Mesenchymal stem cell (in vitro differentiated cells and primary cell): ENCODE data around the gene CHST11.

Experiments used
- DNase-seq: peaks from one replicate; pipeline ENCODE4 v3.0.0-alpha.2; 2013
- H2AFZ ChIP-seq: one replicate; pipeline ENCODE4 v1.6.1; 2013; ENCODE audit warnings: low read depth, mild to moderate bottlenecking, control low read depth, inconsistent platforms, low read length, moderate library complexity
- H2AK5ac ChIP-seq: 2 replicates; pipeline ENCODE4 v1.6.1; 2013; ENCODE audit warnings: low read length, moderate library complexity, mild to moderate bottlenecking, inconsistent platforms; ENCODE audit not compliant: severe bottlenecking
- H2BK120ac ChIP-seq: one replicate; pipeline ENCODE4 v1.6.1; 2013; ENCODE audit warnings: low read depth, mild to moderate bottlenecking, inconsistent platforms, low read length, moderate library complexity
- H2BK12ac ChIP-seq, 2 experiments: one replicate each; pipeline ENCODE4 v1.6.1; 2013; ENCODE audit warnings: inconsistent platforms in 2 of 2, low read length in 2 of 2, mild to moderate bottlenecking in 2 of 2, moderate library complexity in 2 of 2, control low read depth in 1 of 2
- H2BK15ac ChIP-seq: one replicate; pipeline ENCODE4 v1.6.1; 2013; ENCODE audit warnings: mild to moderate bottlenecking, low read depth, inconsistent platforms; ENCODE audit not compliant: poor library complexity, severe bottlenecking
- H2BK5ac ChIP-seq: 2 replicates; pipeline ENCODE4 v1.6.1; 2013; ENCODE audit warnings: low read depth, mild to moderate bottlenecking, low read length, control low read depth, inconsistent platforms; ENCODE audit not compliant: poor library complexity, severe bottlenecking
- H3K14ac ChIP-seq, 2 experiments: one replicate each; pipeline ENCODE4 v1.6.1; 2013; ENCODE audit warnings: inconsistent platforms in 2 of 2, low read length in 2 of 2, control low read depth in 1 of 2, mild to moderate bottlenecking in 1 of 2, moderate library complexity in 1 of 2
- H3K18ac ChIP-seq, 2 experiments: one replicate each; pipeline ENCODE4 v1.6.1; 2013; ENCODE audit warnings: inconsistent platforms in 2 of 2, low read length in 2 of 2, control low read depth in 1 of 2, low read depth in 1 of 2, mild to moderate bottlenecking in 1 of 2
- H3K23ac ChIP-seq, 2 experiments: one replicate each; pipeline ENCODE4 v1.6.1; 2013; ENCODE audit warnings: inconsistent platforms in 2 of 2, low read length in 2 of 2, mild to moderate bottlenecking in 2 of 2, moderate library complexity in 2 of 2, control low read depth in 1 of 2
- H3K27ac ChIP-seq: 2 replicates; pipeline ENCODE4 v1.5.1; 2013; ENCODE audit warnings: mild to moderate bottlenecking, moderate library complexity, low read length, control low read depth, inconsistent platforms; ENCODE audit not compliant: poor library complexity, severe bottlenecking
- H3K27me3 ChIP-seq, 2 experiments: 2 replicates each; pipeline versions ENCODE4 v1.6.1 to v1.7.0; 2013; ENCODE audit warnings: low read length in 2 of 2, mild to moderate bottlenecking in 2 of 2, moderate library complexity in 2 of 2, control low read depth in 1 of 2, inconsistent platforms in 1 of 2; ENCODE audit not compliant: control insufficient read depth in 1 of 2, insufficient read depth in 1 of 2
- H3K36me3 ChIP-seq, 2 experiments: 2 replicates each; pipeline versions ENCODE4 v1.6.1 to v1.7.0; 2013; ENCODE audit warnings: low read length in 2 of 2, control low read depth in 1 of 2, inconsistent platforms in 1 of 2, low read depth in 1 of 2, mild to moderate bottlenecking in 1 of 2; ENCODE audit not compliant: insufficient read depth in 2 of 2, control insufficient read depth in 1 of 2
- H3K4ac ChIP-seq, 2 experiments: one replicate each; pipeline ENCODE4 v1.6.1; 2013; ENCODE audit warnings: inconsistent platforms in 2 of 2, low read length in 2 of 2, mild to moderate bottlenecking in 2 of 2, moderate library complexity in 2 of 2, control low read depth in 1 of 2, low read depth in 1 of 2
- H3K4me1 ChIP-seq: 2 replicates; pipeline ENCODE4 v1.6.1; 2013; ENCODE audit warnings: low read depth, low read length, control low read depth; ENCODE audit not compliant: control insufficient read depth, insufficient read depth
- H3K4me2 ChIP-seq: 2 replicates; pipeline ENCODE4 v1.6.1; 2013; ENCODE audit warnings: low read length, mild to moderate bottlenecking, inconsistent platforms; ENCODE audit not compliant: poor library complexity, severe bottlenecking
- H3K4me3 ChIP-seq, 2 experiments: 2 replicates each; pipeline versions ENCODE4 v1.5.1 to v1.7.0; 2013; ENCODE audit warnings: low read length in 2 of 2, mild to moderate bottlenecking in 2 of 2, control low read depth in 1 of 2, low read depth in 1 of 2; ENCODE audit not compliant: insufficient read depth in 1 of 2
- H3K79me1 ChIP-seq: replicated peaks from 2 replicates; pipeline ENCODE4 v1.6.1; 2013; ENCODE audit warnings: mild to moderate bottlenecking, control low read depth, low read length, inconsistent platforms; ENCODE audit not compliant: poor library complexity, severe bottlenecking
- H3K9ac ChIP-seq: 2 replicates; pipeline ENCODE4 v1.7.0; 2013; ENCODE audit warnings: mild to moderate bottlenecking, low read length, moderate library complexity
- H3K9me3 ChIP-seq: 2 replicates; pipeline ENCODE4 v1.7.0; 2013; ENCODE audit warnings: mild to moderate bottlenecking, low read length; ENCODE audit not compliant: control insufficient read depth
- H4K8ac ChIP-seq: one replicate; pipeline ENCODE4 v1.6.1; 2013; ENCODE audit warnings: inconsistent platforms, mild to moderate bottlenecking, low read length, moderate library complexity
- H4K91ac ChIP-seq: one replicate; pipeline ENCODE4 v1.6.1; 2013; ENCODE audit warnings: mild to moderate bottlenecking, low read length, inconsistent platforms
- WGBS: methylation state at CpG from one replicate; pipeline ENCODE4 v1.1.7; 2013; ENCODE audit warnings: mixed read lengths; 5-methylcytosine and 5-hydroxymethylcytosine counted together

CHST11 gene

GRCh38 chr12:104738776-104739642 lies 282.3 kb downstream of the CHST11 start:
- peaks cover 10% of the 10 kb centered on the region for H3K4me1 ChIP-seq
- H3K14ac ChIP-seq: no peak overlapping the region
- 94% methylated on average over 8 of the region's 14 CpGs for WGBS

GRCh38 chr12:104740668-104741067 lies 283.9 kb downstream of the CHST11 start:
- Histone ChIP-seq H3K27ac (no peak overlapping the region), H2BK12ac (no peak overlapping the region), H3K4me1 (peaks cover 10% of the 10 kb centered on the region), H3K23ac (no peak overlapping the region), H3K79me1 (no peaks in the 10 kb centered on the region), H3K14ac (no peak overlapping the region), H2BK120ac (no peak overlapping the region), H2AFZ (no peak overlapping the region), H3K9ac (no peak overlapping the region), H2BK5ac (no peak overlapping the region), H3K9me3 (no peaks in the 10 kb centered on the region), H4K91ac (no peak overlapping the region), H2AK5ac (no peak overlapping the region), H3K4ac (no peak overlapping the region), H3K4me2 (no peak overlapping the region), H3K18ac (no peak overlapping the region), H3K27me3 (peaks cover 0 to 4% of the 10 kb centered on the region in 2 experiments), H3K36me3 (no peaks in the 10 kb centered on the region), H3K4me3 (no peak overlapping the region), H4K8ac (no peak overlapping the region), H2BK15ac (no peak overlapping the region)
- DNase-seq: no peak
- WGBS: 79% methylated on average over 6 of the region's 6 CpGs

More at GRCh38 chr12:104738776-104739642, 282.3 kb downstream of the CHST11 start:
- Histone ChIP-seq H3K9me3 (no peaks in the 10 kb centered on the region), H2BK15ac (no peak overlapping the region), H3K23ac (no peak overlapping the region), H4K8ac (no peak overlapping the region), H3K9ac (no peak overlapping the region), H4K91ac (no peak overlapping the region), H3K18ac (no peak overlapping the region), H2BK120ac (no peak overlapping the region), H2AK5ac (no peak overlapping the region), H2BK5ac (no peak overlapping the region), H2BK12ac (no peak overlapping the region), H3K27ac (no peak overlapping the region), H3K27me3 (peaks cover 0 to 16% of the 10 kb centered on the region in 2 experiments), H3K4me3 (no peak overlapping the region), H3K36me3 (no peaks in the 10 kb centered on the region), H3K4ac (no peak overlapping the region), H2AFZ (no peak overlapping the region), H3K4me2 (no peak overlapping the region), H3K79me1 (no peaks in the 10 kb centered on the region)
- no peak for DNase-seq

- H3K14ac ChIP-seq: no peak overlapping the region
- H3K9ac ChIP-seq: no peak overlapping the region
- no peak overlapping the region for H2AFZ ChIP-seq
- no peak overlapping the region for H2BK120ac ChIP-seq
- peaks cover 0 to 3% of the 10 kb centered on the region in 2 experiments for H3K27me3 ChIP-seq
- no peak overlapping the region for H2AK5ac ChIP-seq
- WGBS: 91% methylated on average over 4 of the region's 5 CpGs
- no peak overlapping the region for H4K8ac ChIP-seq
- H3K4me2 ChIP-seq: no peak overlapping the region
- H2BK5ac ChIP-seq: no peak overlapping the region
- H3K23ac ChIP-seq: no peak overlapping the region
- H3K4ac ChIP-seq: no peak overlapping the region
- H3K4me1 ChIP-seq: peaks cover 10% of the 10 kb centered on the region
- H3K18ac ChIP-seq: no peak overlapping the region
- H3K27ac ChIP-seq: no peak overlapping the region
- H2BK15ac ChIP-seq: no peak overlapping the region
- H3K4me3 ChIP-seq: no peak overlapping the region
- H3K9me3 ChIP-seq: no peaks in the 10 kb centered on the region
- no peak overlapping the region for H4K91ac ChIP-seq
- no peaks in the 10 kb centered on the region for H3K36me3 ChIP-seq
- H3K79me1 ChIP-seq: no peaks in the 10 kb centered on the region
- DNase-seq: no peak
- no peak overlapping the region for H2BK12ac ChIP-seq
Observed at GRCh38 chr12:104741077-104741476, 284.3 kb downstream of the CHST11 start.

- no peak overlapping the region for H3K27ac ChIP-seq
- H3K4me1 ChIP-seq: peaks cover 8% of the 10 kb centered on the region
- no peak overlapping the region for H3K23ac ChIP-seq
- H3K79me1 ChIP-seq: no peaks in the 10 kb centered on the region
- H4K91ac ChIP-seq: no peak overlapping the region
- no peak overlapping the region for H3K4ac ChIP-seq
- no peak overlapping the region for H2BK5ac ChIP-seq
- no peak overlapping the region for H2BK12ac ChIP-seq
- H3K36me3 ChIP-seq: no peaks in the 10 kb centered on the region
- H2AFZ ChIP-seq: no peak overlapping the region
- peaks cover 0 to 9% of the 10 kb centered on the region in 2 experiments for H3K27me3 ChIP-seq
- no peak overlapping the region for H4K8ac ChIP-seq
- H3K4me2 ChIP-seq: no peak overlapping the region
- no peak overlapping the region for H3K14ac ChIP-seq
- H2BK120ac ChIP-seq: no peak overlapping the region
- H3K9me3 ChIP-seq: no peaks in the 10 kb centered on the region
- no peak overlapping the region for H3K9ac ChIP-seq
- H2AK5ac ChIP-seq: no peak overlapping the region
- WGBS: 97% methylated on average over 15 of the region's 15 CpGs
- no peak overlapping the region for H3K4me3 ChIP-seq
- H2BK15ac ChIP-seq: no peak overlapping the region
- peak; percentile 29 for DNase-seq
- H3K18ac ChIP-seq: no peak overlapping the region
Observed at GRCh38 chr12:104741497-104742367, 285.0 kb downstream of the CHST11 start.
